HG03095 (cell line): ENCODE measurements around the gene F7.
"Not testable (repeated sequence)": the region's sequence is repeated elsewhere in the genome, so short reads cannot be mapped to it uniquely, and the experiment has no call there.

Source experiments
- ATAC-seq: cut with Tn5 transposase; IDR thresholded peaks from one replicate; pipeline ENCODE4 v1.9.1; 2021; ENCODE audit warnings: moderate library complexity; ENCODE audit not compliant: unreplicated experiment

The F7 gene

DNA sequence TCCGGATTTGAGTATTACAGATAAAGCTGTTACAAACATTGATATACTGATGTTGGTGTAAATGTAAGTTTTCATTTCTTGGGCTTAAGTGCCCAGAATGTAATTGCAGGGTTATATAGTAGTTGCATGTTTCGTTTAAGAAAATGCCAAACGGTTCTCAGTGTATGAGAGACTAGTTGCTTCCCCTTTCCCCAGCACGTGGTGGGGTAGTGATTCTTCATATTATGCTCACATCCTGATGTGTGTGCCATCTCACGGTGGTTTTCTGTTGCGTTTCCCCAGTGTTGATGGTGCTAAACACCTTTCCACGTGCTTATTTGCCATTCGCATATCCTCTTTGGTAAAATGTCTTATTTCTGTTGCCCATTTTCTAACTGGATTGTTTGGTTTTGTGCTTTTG, 34.7 kb upstream of the F7 start:
- ATAC-seq: no peak

DNA sequence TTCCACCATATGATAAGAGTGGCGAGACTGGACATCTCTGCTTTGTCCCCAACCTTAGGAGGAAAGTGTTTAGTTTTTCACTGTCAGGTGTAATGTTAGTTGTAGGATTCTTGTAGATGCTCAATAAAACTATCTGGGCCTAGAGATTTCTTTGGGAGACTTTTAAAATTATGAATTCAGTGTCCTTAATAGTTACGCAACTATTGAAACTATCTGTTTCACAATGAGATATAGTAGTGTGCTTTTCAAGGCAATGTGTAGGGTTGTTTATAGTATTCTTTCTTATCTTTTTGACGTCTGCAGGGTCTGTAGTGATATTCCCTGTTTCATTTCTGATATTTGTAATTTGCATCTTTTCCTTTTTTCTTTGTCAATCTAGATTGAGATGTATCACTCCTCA, 33.2 kb upstream of the F7 start:
- no peak for ATAC-seq

DNA sequence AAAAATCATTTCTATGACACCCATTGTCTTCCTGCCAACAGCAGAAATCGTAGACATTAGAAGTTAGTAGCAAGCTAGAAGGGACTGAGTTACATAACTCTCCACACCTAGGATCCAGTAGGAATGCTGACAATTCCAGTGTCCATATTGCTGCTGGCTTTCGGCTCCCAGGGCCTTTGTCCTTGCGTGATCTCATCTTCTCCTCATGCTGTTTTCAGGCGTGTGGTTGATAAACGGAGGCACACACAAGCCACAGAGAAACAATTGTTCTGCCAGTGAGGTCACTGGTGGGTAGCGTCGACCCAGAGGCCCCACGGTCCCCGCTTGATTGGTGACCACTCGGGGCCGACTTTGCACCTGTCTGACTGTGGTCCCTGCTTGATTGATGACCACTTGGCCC, 31.6 kb upstream of the F7 start:
- ATAC-seq: no peak

DNA sequence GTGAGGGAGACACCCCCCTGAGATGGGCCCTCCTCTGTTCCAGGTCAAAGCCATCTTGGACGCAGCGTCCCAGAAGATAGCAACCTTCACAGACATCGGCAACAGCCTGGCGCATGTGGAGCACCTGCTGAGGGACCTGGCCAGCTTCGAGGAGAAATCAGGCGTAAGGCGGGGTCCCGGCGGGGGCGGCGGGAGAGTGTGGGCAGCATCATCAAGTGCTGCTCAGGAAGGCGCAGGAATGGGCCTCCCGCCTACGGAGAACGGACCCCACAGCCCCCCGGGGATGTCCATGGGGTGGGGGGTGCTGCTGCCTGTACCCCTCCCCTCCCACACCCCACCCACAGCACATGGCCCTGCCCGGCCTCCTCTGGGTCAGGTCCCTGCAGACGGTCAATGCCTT, 31.2 kb upstream of the F7 start:
- ATAC-seq: no peak

DNA sequence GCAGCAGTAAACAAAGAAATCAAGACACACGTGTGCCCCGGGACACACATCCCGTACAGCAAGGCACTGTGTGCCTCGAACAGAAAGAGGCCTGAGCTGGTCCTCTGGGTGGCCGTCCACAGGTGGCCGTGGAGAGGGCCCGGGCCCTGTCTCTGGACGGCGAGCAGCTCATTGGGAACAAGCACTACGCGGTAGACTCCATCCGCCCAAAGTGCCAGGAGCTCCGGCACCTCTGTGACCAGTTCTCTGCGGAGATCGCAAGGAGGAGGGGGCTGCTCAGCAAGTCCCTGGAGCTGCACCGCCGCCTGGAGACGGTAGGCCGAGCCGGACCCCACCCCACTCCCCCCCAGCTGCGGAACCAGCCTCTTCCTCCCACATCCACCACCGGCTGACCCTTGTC, 30.7 kb upstream of the F7 start:
- ATAC-seq: no peak

DNA sequence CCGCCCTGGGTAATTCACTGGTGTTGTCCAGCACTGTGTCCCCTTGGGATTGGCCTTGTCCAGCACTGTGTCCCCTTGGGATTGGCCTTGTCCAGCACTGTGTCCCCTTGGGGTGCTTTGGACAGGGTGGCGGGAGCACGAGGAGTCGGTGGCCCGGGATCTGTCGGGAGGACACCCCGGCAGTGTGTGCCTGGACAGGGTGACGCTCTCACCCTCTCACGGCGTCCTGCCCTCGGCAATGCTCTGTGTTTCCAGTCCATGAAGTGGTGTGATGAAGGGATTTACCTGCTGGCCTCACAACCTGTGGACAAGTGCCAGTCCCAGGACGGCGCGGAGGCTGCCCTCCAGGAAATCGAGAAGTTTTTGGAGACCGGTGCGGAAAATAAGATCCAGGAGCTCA, 29.9 kb upstream of the F7 start:
- no peak for ATAC-seq

DNA sequence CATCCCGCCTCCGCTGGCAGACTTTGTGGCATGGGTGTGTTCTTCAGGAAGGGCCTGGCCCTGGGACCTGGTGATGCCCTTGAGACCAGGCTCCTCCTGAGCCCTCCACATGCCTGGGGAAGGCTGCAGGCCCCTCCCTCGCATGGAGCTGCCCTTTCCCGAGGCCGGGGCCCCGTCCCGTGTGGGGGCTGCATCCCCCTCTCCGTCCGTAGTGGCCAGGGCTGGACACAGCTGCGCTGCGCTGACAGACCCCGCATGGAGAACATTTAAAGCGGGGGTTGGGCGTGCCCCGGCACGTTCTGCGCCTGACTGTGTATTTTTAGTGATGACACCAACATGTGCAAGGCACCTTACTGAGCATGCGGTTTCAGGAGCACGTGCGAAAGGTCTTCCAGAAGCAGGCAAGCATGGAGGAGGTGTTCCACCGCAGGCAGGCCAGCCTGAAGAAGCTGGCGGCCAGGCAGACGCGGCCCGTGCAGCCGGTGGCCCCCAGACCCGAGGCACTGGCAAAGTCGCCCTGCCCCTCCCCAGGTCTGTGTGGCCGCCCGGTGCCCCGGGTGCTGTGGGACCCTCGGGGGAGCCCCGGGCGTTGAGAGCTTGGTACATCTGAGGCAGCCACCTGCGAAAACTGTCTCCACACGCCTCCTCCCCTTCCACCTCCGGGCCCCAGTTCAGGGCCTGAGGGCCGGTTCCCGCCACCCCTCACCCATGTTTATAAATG, 28.8 kb upstream of the F7 start:
- no peak for ATAC-seq

DNA sequence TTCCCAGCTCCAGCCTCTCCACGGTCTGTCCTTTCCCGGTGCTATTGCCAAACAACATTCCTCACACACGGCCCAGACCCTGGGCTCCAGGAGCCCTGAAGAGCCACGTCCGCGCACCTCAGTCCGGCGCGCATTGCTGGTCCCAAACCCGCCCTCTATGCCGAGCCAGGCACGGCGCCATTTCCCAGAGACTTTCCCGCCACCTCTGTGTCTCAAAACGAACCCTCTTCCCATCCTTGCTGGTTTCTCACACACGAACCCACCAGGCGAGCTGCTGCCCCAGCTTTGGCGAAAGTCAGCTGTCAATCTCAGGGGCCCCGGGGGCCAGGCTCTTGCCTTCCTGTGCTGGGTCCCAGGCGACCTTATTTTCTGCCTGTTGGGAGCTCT, 28.0 kb upstream of the F7 start:
- no peak for ATAC-seq

DNA sequence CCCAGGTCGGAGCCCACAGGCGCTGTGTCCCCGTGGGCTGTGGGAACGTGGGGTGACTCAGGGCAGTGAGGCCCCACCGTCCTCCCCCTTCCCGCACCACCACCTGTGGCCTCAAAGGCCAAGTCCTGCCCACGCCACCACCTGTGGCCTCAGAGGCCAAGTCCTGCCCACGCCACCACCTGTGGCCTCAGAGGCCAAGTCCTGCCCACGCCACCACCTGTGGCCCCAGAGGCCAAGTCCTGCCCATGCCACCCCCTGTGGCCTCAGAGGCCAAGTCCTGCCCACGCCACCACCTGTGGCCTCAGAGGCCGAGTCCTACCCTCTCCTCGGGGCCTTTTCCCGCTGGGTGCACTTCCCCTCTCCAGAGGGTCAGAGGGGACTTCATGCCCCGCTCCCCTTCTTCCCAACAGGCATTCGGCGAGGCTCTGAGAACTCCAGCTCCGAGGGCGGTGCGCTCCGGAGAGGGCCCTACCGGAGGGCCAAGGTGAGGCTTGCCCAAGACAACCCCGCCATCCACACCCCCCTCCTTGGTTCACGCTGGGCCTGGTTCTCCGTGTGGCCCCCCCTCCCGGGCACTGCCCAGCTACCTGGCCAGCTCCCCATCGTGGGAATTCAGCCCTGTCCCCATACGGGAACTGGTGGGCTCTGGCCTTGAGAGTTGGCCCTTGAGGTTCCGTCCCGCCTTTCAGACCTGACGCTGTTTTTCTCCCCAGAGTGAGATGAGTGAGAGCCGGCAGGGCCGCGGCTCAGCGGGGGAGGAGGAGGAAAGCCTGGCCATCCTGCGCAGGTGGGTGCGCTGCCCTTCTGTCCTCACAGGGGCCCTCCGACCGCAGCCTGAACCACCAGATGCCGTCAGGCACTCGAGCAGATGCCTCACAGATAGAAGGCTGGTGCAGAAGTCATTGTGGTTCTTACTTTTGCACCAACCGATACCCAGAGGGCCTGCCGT, 27.4 kb upstream of the F7 start:
- ATAC-seq: no peak

DNA sequence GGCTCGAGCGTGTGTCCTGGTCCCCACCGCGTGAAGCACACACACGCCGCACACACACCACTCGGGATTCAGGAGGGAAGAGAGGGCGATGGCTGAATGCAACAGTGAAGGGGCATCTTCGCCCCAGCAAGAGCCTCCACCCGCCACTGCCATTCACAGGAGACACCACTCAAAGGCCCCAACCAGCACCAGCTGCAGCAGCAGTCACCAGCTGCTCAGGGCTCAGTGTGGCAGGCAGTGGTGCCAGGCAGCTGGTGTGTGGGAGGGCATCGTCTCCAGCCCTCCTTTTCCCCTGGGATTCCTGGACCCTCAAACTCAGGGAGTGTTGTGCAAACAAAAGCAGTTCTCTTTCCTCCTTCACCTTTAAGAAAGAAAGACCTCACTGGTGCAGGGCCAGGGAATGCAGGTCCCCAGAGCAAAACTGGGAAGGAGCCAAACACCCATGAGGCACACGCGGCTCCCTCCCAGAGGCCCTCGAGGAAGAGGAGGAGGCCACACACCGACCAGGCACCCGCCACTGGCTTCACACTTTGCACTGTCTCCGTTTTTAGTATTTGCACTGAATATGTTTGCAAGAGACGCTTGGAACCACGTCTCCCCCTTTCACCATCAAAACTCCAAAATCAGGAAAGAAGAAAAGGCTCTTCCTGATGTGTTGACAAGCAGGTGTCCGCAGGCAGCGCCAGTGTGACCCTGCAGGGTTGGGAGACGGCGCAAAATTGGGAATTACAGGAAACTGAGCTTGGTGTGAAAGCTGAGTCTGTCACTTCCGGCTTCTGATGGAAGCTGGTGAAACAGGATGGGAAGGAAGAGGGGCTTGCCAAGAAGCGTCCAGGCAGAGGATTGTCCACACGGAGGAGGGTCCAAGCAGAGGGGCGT, 26.4 kb upstream of the F7 start:
- ATAC-seq: no peak

DNA sequence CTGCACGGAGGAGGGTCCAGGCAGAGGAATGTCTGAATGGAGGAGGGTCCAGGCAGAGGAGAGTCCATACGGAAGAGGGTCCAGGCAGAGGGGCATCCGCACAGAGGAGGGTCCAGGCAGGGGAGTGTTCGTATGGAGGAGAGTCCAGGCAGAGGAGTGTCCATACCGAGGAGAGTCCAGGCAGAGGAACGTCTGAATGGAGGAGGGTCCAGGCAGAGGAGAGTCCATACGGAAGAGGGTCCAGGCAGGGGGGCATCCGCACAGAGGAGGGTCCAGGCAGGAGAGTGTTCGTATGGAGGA, 25.9 kb upstream of the F7 start:
- not testable (repeated sequence) for ATAC-seq

DNA sequence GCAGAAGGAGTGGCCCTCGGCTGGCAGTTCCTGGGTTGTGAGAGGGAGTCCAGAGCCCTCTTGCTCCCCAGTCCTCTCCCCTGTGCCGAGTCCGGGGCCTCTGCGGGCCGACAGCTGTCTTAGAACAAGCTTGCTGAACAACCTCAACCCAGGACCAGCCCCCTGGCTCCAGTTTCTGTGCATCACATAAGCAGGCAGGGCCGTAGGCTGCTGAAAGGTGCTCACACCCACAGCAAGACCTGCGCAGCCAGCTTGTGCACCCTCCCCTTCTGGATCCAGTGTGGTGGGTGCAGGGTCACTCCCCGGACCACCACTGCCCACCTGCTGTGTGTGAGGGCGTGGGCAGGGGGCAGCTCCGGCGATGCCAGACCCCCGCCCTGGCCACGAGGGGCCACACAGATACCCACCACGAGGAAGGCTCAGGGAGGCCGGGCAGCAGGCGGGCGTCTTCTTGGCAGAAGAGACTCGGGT, 25.2 kb upstream of the F7 start:
- ATAC-seq: no peak

DNA sequence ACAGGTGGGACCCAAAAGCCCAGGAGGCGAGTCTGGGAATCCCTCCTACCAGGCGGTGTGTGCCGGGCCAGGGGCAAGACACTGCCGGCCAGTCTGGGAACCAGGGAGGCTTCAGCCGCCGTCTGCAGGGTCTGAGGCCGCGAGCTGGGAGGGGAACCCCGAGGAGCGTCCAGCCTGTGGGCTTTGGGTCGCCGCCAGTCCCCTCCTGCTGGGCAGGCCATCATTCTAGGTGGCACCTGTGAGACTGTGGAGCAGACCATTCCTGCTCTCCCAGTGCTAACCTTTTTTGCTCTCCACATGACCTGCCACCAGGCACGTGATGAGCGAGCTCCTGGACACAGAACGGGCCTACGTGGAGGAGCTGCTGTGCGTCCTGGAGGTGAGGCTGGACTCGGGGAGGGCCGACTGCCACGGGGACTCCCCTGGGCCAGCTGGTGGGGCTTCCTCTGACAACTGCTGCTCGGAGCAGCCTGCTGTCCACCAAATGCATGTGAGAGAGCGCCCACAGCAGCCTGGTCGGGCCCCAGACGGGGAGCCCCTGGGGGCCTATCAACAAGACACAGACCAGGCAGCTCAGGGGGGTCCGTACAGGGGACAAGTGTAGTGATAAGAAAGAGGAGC, 24.6 kb upstream of the F7 start:
- ATAC-seq: no peak

DNA sequence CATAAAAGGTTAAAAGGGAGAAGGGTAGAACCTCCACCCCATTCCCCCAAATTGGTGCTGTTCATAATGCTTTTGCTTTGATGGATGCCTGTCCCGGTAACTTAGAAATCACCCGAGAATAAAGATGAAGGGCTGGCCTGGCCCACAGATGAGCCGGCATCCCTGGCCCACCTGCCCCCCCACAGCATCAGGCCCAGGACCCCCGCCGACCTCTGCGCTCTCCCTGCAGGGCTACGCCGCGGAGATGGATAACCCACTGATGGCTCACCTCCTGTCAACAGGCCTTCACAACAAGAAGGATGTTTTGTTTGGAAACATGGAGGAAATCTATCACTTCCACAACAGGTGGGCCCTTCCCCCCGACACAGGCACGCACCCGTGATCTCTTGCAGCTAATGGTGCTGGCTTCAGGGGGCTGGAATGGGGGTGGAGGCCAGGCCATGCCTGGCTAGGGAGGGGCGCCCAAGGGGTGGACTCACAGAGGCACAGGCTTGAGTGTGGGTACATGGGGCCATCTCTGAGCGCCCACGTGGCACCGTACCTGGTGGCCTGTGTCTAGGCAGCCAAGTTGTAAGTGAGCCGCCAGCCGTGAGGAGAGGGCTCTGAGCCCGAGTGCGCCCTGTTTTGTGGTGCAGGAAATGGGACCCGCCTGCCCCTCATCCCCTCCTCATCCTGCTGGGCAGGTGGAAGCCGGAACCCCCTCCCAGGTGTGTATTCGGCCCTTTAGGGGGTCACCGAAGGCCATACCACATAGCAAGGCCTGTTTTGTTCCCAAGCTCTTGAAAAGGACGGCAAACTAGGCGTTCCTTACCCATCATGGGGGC, 23.2 kb upstream of the F7 start:
- no peak for ATAC-seq

DNA sequence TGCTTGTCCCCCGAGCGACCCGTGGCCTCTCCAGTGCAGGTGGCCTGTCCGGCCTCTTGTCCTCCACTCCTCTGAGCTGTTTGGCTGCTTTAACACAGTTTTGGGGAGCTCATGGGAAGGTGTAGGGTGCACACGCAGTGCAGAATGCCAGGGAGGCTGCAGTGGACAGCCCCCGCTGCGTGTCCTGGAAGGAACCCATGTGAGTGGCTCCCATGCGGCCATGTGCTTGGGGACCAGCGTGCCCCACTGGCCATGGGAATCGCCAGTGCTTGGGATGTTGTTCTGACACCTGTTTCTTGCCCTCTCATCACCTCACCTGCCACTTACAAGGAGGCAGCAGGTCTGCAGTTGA, 22.6 kb upstream of the F7 start:
- ATAC-seq: no peak

DNA sequence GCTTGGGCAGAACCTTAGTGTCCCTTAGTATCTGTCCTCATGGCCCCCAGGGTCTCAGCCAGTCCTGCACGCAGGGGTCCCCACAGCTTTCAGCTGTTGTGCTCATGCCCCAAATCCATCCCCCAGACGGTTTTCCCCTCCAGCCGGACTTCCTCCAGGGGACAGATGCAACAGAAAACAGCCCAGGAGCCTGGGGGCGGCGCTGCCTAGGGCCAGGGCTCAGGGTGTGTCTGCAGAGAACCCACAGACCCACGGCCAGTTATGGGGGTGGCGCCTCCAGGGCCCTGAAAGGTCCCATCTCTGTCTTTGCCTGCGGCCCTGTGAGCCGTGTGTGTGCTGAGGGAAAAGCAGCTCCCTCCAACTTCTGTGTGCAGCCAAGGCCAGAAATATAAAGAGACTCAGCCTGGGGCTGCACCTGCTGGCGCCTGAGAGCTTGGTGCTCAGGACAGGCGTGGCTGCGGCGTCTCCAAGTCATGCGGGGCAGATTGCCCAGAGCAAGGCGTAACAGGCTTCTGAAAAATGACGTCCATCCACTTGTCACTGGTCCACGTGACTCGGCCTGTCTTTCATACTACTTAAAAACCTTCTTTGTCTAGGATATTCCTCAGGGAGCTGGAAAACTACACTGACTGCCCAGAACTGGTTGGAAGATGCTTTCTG, 22.1 kb upstream of the F7 start:
- ATAC-seq: no peak

DNA sequence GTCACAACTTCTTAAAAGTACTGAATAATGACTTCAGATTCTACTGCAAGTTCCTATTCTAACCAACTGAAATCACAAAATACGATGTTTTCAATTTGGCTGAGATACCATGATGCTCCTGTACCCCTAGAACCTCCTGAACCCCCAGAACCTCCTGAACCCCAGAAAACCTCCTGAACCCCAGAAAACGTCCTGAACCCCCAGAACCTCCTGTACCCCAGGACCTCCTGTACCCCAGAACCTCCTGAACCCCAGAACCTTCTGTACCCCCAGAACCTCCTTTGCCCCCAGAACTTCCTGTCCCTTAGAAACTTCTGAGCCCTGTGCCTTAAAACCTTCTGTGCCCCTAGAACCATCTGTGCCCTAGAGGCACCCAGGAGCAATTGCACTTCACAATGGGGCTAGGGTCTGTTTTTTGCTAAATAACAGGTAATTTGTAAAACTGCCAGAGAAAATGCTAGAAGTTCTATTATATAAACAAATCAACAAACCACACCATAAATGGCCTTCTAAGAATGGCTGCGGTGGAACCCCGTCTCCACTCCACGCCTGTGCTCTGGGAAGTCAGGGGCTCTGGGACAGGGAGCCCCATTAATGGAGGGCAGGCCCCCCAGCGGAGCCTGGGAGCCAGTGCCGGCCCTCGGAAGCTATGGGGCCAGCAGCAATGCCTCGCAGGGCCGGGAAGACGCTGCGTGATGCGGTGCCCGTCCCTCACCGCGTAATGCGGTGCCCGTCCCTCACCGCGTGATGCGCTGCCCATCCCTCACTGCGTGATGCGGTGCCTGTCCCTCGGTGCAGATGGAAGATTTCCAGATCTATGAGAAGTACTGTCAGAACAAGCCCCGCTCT, 21.3 kb upstream of the F7 start:
- no peak for ATAC-seq

DNA sequence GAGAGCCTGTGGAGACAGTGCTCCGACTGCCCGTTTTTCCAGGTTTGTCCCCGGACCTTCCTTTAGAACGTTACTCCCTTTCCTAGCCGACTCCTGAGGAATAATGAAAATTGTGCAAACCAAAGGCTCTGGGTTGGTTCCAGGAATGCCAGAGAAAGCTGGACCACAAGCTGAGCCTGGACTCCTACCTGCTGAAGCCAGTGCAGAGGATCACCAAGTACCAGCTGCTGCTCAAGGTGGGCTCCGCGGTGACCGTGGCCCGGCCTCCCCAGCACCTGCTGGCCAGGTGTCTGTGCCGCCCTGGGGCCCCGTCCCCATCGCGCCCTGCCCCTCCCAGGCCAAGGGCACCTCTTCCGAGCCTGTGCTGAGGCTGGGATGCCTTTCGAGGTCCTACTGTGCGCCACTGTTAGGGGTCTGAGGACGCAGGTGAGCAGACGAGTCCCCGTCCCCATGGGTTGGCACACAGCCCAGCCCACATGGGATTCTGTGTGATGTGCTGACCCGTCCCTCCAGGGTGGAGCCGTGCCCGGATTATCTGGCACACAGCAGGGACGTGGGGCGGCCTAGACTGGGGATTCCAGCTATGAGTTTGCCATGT, 20.5 kb upstream of the F7 start:
- no peak for ATAC-seq
